ENCODE data around the gene NOXA1.
"Not testable (repeated sequence)": the region's sequence is repeated elsewhere in the genome, so short reads cannot be mapped to it uniquely, and the experiment has no call there.

Gene NOXA1

DNA sequence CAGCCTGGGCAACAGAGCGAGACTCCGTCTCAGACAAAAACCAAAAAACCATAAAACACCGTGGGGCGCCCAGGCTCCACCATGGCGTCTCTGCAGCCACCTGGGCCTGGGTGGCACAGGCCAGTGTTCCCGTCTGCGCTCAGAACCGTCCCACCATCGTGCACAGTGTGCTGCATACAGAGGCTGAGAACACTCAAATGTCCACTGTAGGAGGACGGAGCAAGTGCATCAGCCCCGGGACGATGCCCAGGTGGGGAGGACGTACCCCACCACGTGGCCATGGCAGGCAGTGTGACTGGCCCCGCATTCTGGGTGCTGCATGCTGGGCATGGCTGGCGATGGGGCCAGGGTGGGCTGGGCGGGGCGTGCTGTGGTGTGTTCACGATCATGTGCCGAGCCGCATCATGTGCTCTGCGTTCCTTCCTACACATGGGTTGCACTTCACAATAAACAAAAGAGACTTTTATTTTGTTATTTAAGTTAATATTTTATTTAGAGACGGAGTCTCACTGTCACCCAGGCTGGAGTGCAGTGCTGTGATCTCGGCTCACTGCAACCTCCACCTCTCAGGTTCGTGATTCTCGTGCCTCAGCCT is 38.0 kb upstream of the NOXA1 start:
- no peak for DNase-seq (ENCODE audit: insufficient read length, low spot score)
- no peak for FAIRE-seq
- TF ChIP-seq CTCF (IDR thresholded peaks at IDR 0.05; ENCODE audit: insufficient read depth, missing control alignments) = no peak

DNA sequence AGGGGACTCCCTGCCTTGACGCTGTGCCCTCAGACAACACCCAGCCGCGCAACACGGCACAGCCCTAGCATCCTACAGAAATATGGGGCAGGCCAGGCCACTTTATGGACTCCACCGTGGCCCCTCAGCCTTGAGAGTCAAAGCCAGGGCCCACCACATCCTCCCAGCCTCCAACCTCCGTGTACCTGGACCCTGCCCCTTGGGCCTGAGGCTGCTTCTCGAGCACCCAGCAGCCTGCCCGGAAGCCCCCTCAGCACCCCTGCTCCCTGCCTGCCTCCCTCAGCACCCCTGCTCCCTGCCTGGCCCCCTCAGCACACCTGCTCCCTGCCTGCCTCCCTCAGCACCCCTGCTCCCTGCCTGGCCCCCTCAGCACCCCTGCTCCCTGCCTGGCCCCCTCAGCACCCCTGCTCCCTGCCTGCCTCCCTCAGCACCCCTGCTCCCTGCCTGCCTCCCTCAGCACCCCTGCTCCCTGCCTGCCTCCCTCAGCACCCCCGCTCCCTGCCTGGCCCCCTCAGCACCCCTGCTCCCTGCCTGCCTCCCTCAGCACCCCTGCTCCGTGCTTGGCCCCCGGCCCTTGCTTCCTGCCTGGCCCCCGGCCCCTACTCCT is 36.6 kb upstream of the NOXA1 start:
- DNase-seq (ENCODE audit: insufficient read length, low spot score); FAIRE-seq: not testable (repeated sequence)

DNA sequence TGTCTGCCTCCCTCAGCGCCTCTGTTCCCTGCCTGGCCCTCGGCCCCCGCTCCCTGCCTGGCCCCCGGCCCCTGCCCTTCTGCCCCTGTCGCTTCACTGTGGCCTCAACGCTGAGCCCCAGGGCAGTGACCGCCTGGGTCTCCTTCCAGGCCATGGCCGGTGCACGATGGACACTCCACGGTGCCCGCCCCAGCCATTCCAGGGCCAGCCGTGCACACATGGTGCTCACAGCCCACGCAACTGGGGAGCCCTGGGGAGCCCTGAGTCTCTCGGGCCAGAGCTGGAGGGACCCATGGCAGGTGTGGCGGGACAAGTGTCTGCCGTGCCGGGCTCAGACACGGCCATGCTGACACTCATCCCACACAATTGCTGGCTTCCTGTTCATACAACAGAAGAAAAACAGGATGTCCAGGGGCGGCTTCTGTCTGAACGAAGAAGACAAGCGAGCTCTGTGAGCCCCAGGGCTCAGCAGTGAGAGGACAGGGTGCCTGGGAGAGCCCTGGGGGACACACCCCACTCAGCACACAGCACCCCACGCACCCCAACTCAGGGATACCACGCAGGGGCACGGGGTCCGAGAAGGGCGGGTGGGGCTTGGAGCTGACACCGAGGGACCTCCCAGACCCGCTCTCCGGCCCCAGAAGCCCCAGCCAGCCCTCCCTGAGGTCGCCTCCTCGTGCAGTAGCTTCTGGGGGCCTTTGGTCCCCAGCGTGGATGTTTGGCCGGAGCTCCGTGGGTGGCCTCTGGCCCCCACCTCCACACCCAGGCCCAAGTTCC is 35.9 kb upstream of the NOXA1 start:
- TF ChIP-seq CTCF (IDR thresholded peaks at IDR 0.05; ENCODE audit: insufficient read depth, missing control alignments) = no peak
- FAIRE-seq (no peak), DNase-seq (ENCODE audit: insufficient read length, low spot score) (no peak)

GRCh38 chr9:137387891-137388560 is 35.2 kb upstream of the NOXA1 start:
- no peak for TF ChIP-seq CTCF (IDR thresholded peaks at IDR 0.05; ENCODE audit: insufficient read depth, missing control alignments)
- DNase-seq (ENCODE audit: insufficient read length, low spot score) (no peak), FAIRE-seq (no peak)

GRCh38 chr9:137388589-137389427 is 34.4 kb upstream of the NOXA1 start:
- no peak for TF ChIP-seq CTCF (IDR thresholded peaks at IDR 0.05; ENCODE audit: insufficient read depth, missing control alignments)
- DNase-seq (ENCODE audit: insufficient read length, low spot score) (no peak), FAIRE-seq (no peak)

- FAIRE-seq (no peak), DNase-seq (ENCODE audit: insufficient read length, low spot score) (no peak)
- no peak for TF ChIP-seq CTCF (IDR thresholded peaks at IDR 0.05; ENCODE audit: insufficient read depth, missing control alignments)
These were observed 33.8 kb upstream of the NOXA1 start for GRCh38 chr9:137389428-137389746.

Data from D721Med (cell line).